ENCODE data around the gene PPAN.
A peak's percentile ranks its signal among the peaks of the same experiment; 100 is the strongest.

PPAN gene

GRCh38 chr19:10091370-10091687 lies 14.8 kb upstream of the PPAN start:
- no peak overlapping the region for H3K4me3 ChIP-seq (ENCODE audit: low read depth, low read length)
- no peak for TF ChIP-seq MAX (IDR thresholded peaks at IDR 0.05; ENCODE audit: low read depth, low read length)
- no peak for TF ChIP-seq POLR2A (IDR thresholded peaks at IDR 0.05; ENCODE audit: extremely low read depth, insufficient read length)
- no peak for TF ChIP-seq CTCF (IDR thresholded peaks at IDR 0.05; ENCODE audit: low read depth, low read length)
- TF ChIP-seq MYC (IDR thresholded peaks at IDR 0.05; ENCODE audit: low read depth, low read length) = no peak
- DNase-seq (ENCODE audit: low read depth) = peak; percentile 30

- TF ChIP-seq POLR2A (IDR thresholded peaks at IDR 0.05; ENCODE audit: extremely low read depth, insufficient read length) = no peak
- no peak for TF ChIP-seq MAX (IDR thresholded peaks at IDR 0.05; ENCODE audit: low read depth, low read length)
- no peak for TF ChIP-seq CTCF (IDR thresholded peaks at IDR 0.05; ENCODE audit: low read depth, low read length)
- no peak for TF ChIP-seq MYC (IDR thresholded peaks at IDR 0.05; ENCODE audit: low read depth, low read length)
- DNase-seq (ENCODE audit: low read depth) = peak; percentile 39
- H3K4me3 ChIP-seq (ENCODE audit: low read depth, low read length) = no peak overlapping the region
Measured at GRCh38 chr19:10091895-10092641, 14.1 kb upstream of the PPAN start.

GRCh38 chr19:10092648-10093294 lies 13.4 kb upstream of the PPAN start:
- DNase-seq (ENCODE audit: low read depth) = peak; percentile 13
- no peak for TF ChIP-seq MAX (IDR thresholded peaks at IDR 0.05; ENCODE audit: low read depth, low read length)
- no peak for TF ChIP-seq POLR2A (IDR thresholded peaks at IDR 0.05; ENCODE audit: extremely low read depth, insufficient read length)
- TF ChIP-seq CTCF (IDR thresholded peaks at IDR 0.05; ENCODE audit: low read depth, low read length) = no peak
- no peak for TF ChIP-seq MYC (IDR thresholded peaks at IDR 0.05; ENCODE audit: low read depth, low read length)
- no peak overlapping the region for H3K4me3 ChIP-seq (ENCODE audit: low read depth, low read length)

GRCh38 chr19:10093295-10094186 lies 12.6 kb upstream of the PPAN start:
- no peak overlapping the region for H3K4me3 ChIP-seq (ENCODE audit: low read depth, low read length)
- no peak for TF ChIP-seq MYC (IDR thresholded peaks at IDR 0.05; ENCODE audit: low read depth, low read length)
- TF ChIP-seq CTCF (IDR thresholded peaks at IDR 0.05; ENCODE audit: low read depth, low read length) = no peak
- TF ChIP-seq MAX (IDR thresholded peaks at IDR 0.05; ENCODE audit: low read depth, low read length) = no peak
- no peak for TF ChIP-seq POLR2A (IDR thresholded peaks at IDR 0.05; ENCODE audit: extremely low read depth, insufficient read length)

GRCh38 chr19:10095622-10095947 lies 10.6 kb upstream of the PPAN start:
- H3K4me3 ChIP-seq (ENCODE audit: low read depth, low read length) = peak overlapping the region; percentile 6
- no peak for TF ChIP-seq POLR2A (IDR thresholded peaks at IDR 0.05; ENCODE audit: extremely low read depth, insufficient read length)
- no peak for TF ChIP-seq CTCF (IDR thresholded peaks at IDR 0.05; ENCODE audit: low read depth, low read length)
- TF ChIP-seq MAX (IDR thresholded peaks at IDR 0.05; ENCODE audit: low read depth, low read length) = no peak
- no peak; the same call in 1 of the 2 replicates for TF ChIP-seq MYC (IDR thresholded peaks at IDR 0.05; ENCODE audit: low read depth, low read length)
- no peak for DNase-seq (ENCODE audit: low read depth)

More at GRCh38 chr19:10093295-10094186, 12.6 kb upstream of the PPAN start:
- peak; percentile 61 for DNase-seq (ENCODE audit: low read depth)

Measured in NB4 (cell line).